NCI-H2029 (cell line): Measurements from ENCODE around the gene PANK2.
"Not testable (repeated sequence)": the region's sequence is repeated elsewhere in the genome, so short reads cannot be mapped to it uniquely, and the experiment has no call there.

ENCODE experiments used
- DNase-seq: peaks from one replicate; lab custom pipeline; 2025; lab: John Stamatoyannopoulos, UW

The PANK2 gene

GRCh38 chr20:3927486-3928291, 38.5 kb downstream of the PANK2 start:
- DNase-seq, result peak; percentile 44

GRCh38 chr20:3929713-3930060, 40.5 kb downstream of the PANK2 start:
- no peak for DNase-seq

DNA sequence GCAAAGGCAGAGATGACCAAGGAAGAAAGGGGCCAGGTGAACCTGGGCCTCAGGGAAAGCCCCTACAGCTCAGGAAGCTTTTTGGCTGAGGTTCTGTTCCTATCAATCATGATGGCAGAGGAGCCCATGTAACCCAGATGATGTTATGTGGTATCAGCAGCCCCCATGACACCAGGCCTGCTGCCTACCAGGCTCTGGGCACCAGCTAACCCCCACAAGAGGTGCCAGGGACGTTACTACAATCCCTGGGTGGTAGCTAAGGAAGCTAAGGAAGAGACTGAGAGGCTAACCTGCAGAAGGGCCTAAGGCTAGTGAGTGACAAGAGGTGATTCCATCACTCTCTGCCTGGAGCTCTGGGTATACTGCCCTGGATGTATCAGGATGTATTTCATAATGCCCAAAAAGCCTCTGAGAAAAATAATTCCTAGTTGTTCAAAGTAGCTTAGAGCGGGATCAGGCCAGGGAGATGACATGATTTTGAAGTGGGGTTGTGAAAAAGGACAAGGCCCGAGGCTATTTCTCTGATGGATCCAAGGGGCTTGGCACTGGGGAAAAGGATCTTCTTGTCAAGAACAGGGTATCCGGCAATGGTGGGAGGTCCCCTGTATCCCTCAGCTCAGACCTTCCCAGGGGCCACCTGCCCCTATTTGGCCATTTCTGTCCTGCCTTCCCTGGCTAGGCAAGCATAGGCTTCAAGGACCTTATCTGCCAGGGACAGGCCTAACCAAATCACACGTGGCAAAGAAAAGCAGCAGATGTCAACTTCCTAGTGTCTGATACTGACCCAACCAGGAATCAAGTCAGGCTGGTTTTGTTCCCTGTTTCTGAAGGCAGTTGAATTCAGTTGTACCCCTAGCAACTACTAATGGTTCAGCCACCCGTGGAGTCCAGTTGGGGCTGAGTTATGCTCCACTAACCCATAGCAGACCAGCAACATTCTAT, 41.3 kb downstream of the PANK2 start:
- no peak for DNase-seq

GRCh38 chr20:3931664-3932063, 42.5 kb downstream of the PANK2 start:
- DNase-seq, result no peak

DNA sequence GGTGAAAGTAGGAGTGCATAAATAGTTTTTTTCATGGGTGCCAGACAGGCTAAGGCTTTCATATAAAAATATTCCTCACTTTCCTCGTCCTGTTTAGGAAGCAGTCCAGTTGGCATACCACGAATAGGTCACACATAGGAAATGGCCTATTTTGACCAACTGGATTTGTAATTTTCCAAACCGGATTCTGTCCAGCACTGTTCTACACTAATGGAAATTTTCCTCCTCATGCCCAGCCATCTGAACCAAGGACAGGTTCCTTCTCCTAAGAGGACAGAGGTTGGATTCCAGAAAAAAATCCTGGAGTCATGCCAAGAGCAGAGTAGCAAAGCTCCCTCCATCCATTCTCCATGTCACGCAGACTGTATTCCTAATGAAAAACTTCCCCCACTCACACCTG, 43.1 kb downstream of the PANK2 start:
- DNase-seq, result no peak

DNA sequence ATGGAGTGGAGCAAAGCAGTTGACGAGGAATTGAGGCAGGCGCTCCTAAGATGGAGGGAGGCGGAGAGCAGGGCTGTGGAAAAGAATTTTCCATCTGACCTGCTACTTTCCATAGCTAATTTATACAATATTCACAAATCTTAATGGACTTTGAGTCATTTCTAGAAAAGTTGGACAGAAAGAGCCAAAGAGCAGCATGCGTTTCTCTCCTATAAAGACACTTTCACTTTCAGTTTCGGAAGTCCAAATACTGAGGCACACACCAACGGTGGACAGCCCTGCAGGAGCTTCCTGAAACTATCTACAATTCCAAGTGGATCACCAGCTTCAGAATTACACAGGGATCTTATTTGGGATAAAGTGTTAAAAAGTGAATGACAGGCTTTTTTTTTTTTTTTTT, 43.5 kb downstream of the PANK2 start:
- peak; percentile 42 for DNase-seq

GRCh38 chr20:3933218-3933617, 44.0 kb downstream of the PANK2 start:
- peak; percentile 25 for DNase-seq

- DNase-seq, result no peak
Measured at GRCh38 chr20:3934624-3935023, 45.4 kb downstream of the PANK2 start.

DNA sequence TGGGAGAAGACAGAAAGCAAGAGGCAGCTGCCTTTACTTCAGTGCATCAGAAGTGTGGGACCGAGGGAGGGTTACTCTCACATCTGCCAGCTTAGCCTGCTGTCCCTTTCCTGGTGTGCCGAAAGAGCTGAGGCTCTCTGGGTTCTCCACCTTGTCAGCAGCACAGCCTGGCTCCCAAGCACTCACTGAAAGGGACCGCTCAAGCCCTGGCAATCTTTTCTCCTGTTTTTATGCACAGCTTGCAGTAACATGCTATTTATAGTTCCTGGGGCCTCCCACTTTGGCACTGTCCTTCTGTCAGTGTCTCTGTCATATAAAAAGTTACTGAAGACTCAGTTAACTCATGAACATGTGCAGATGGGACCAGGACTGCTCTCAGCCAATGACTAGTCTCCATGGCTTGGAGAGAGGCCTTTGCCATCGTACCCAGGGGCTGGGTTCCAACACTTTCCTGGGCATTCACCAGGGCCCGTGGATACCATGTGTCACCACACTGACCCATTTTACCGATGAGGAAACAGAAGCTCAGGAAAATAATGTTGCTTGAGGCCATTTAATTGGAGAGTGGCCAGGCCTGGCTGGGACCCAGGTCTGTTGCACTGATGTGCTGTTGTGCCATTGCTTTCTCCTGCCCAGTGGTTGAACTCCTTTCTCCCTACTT, 46.2 kb downstream of the PANK2 start:
- no peak for DNase-seq

GRCh38 chr20:3935956-3936340, 46.8 kb downstream of the PANK2 start:
- DNase-seq, result peak; percentile 73

DNA sequence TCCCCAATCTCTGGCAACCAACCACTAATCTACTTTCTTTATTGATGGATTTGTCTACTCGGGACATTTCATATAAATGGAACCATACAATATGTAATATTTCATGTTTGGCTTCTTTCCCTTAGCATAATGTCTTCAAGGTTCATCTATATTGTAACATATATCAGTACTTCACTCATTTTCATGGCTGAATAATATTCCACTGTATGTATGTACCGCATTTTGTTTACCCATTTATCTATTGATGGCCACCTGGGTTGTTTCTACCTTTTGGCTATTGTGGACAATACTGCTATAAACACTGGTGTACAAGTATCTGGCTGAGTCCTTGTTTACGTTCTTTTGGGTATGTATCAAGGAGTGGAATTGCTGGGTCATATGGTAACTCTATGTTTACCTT, 48.4 kb downstream of the PANK2 start:
- no peak for DNase-seq

DNA sequence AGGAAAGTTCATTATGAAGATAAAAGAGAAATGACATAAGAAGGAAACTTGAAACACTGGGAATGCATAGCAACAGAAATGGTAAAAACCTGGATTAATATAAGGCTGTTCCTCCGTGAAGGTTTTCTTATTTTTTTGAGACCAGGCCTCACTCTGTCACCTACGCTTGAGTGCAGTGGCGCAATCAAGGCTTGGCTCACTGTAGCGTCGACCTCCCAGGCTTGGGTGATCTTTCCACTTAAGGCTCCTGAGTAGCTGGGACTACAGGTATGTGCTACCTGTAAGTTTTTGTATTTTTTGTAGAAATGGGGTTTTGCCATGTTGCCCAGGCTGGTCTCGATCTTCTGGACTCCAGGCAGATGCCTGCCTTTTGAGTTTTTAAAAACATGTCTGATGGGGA, 51.7 kb downstream of the PANK2 start:
- DNase-seq, result no peak

- not testable (repeated sequence) for DNase-seq
Measured at GRCh38 chr20:3946666-3947065, 57.5 kb downstream of the PANK2 start.

DNA sequence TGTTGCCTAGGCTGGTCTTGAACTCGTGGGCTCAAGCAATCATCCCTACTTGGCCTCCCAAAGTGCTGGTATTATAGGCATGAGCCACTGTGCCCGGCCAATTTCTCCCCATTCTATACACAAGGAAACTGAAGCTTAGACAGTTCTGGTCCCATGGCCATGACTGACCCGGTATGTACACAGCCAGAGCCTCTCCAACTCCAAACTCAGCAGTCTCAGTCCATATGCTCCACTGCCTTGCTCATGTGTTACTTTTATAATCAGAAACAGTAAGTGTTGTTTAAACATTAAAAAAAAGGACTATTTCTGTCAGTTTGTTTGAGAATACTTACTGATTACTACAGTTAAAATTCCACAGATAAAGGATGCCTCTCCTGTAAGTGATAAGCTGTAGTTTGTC, 75.5 kb downstream of the PANK2 start:
- DNase-seq, result no peak

- DNase-seq, result no peak
Measured at GRCh38 chr20:3966571-3966970, 77.4 kb downstream of the PANK2 start.

DNA sequence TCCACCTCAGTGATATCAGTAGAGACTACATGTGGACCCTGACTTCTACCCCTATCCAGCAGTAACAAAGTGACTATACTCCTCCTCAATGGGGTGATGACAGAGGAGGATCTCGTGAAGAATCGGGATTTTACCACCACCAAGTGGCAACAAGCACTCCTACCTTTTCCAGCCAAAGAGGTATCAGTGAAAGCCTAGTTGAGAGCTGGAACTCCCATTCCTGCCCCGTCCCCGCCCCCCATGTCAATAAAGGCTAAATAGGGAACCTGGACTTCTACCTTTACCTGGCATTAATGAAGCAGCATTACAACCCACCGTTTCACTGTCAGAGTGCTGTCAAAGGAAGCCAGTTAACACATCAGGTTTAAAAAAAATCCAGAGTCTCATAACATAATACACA, 80.8 kb downstream of the PANK2 start:
- DNase-seq, result no peak

GRCh38 chr20:3971145-3971544, 82.0 kb downstream of the PANK2 start:
- no peak for DNase-seq

DNA sequence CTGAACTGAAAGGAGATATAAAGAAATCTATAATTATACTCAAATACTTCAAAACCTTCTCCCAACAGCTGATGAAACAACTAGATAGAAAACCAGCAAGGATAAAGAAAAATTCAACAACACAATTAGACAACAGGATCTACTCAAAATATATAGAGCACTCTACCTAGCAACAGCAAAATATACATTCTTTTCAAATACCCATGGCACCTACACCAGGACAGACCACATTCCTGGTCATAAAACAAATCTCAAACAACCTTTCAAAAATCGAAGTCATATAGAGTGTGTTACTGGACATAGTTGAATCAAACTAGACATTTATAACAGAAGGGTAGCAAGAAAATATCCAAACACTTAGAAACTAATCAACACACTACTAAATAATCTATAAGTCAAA, 83.0 kb downstream of the PANK2 start:
- DNase-seq, result no peak

GRCh38 chr20:3972631-3973030, 83.4 kb downstream of the PANK2 start:
- DNase-seq, result not testable (repeated sequence)

DNA sequence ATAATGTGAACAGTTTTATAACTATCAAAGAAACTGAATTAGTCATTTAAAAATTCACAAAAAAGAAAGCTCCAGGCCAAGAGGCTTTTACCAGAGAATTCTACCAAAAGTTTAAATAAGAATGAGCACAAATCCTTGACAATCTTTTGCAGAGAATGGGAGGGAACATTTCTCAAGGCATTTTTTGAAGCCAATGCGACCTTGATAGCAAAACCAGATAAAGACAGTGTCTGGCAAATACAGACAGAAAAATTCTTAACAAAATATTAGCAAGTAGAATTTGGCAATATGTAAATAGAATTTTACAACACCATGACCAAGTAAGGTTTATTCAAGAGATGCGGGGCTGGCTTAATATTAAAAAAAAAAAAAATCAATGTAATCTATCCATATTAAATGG, 84.5 kb downstream of the PANK2 start:
- DNase-seq, result no peak

GRCh38 chr20:3976511-3976910, 87.3 kb downstream of the PANK2 start:
- no peak for DNase-seq
